H1 (cell line): ENCODE data around the gene PSMD5. TPM values are rescaled to one million over a fixed set of nuclear protein-coding genes. Genes with fewer than 3 reads are reported as not detected.

Experiments
- CBX5 ChIP-seq: fragments of 300-800, 300-1000 bp; sonication (generic); IDR thresholded peaks from 2 replicates; pipeline ENCODE4 v1.7.1; 2016; ENCODE audit warnings: antibody characterized with exemption, low read length, low read depth
- CHD7 ChIP-seq: fragments of 300-600 bp; sonication (generic); IDR thresholded peaks from 2 replicates; pipeline ENCODE4 v1.7.1; 2012; ENCODE audit warnings: low read length, moderate library complexity, mild to moderate bottlenecking, inconsistent platforms; ENCODE audit not compliant: insufficient replicate concordance
- E2F6 ChIP-seq: IDR thresholded peaks from 2 replicates; pipeline ENCODE4 v1.6.1; 2012; ENCODE audit warnings: inconsistent platforms
- JUN ChIP-seq: IDR thresholded peaks from 2 replicates; pipeline ENCODE4 v1.6.1; 2011; ENCODE audit warnings: low read depth, mild to moderate bottlenecking, improper control_type of control experiment, low read length
- MAFK ChIP-seq: IDR thresholded peaks from 2 replicates; pipeline ENCODE4 v1.6.1; 2012; ENCODE audit warnings: low read depth, mild to moderate bottlenecking, improper control_type of control experiment, low read length
- POLR2A ChIP-seq, 2 experiments: IDR thresholded peaks; 1 replicate in 1 of 2; 2 replicates in 1 of 2; pipeline ENCODE4 v1.6.1; 2011; ENCODE audit warnings: low read depth in 2 of 2, low read length in 2 of 2, mild to moderate bottlenecking in 2 of 2; ENCODE audit errors: control extremely low read depth in 1 of 2
- RBBP5 ChIP-seq: IDR thresholded peaks from 2 replicates; pipeline ENCODE4 v1.7.1; 2012; ENCODE audit warnings: low read depth, mild to moderate bottlenecking, inconsistent platforms, low read length, moderate library complexity, borderline replicate concordance
- SIRT6 ChIP-seq: IDR thresholded peaks from one replicate; pipeline ENCODE4 v1.7.1; 2012; ENCODE audit warnings: low read length, inconsistent platforms
- SRF ChIP-seq: IDR thresholded peaks from 2 replicates; pipeline ENCODE4 v1.6.1; 2011; ENCODE audit warnings: mild to moderate bottlenecking, low read depth, low read length, moderate library complexity
- TAF7 ChIP-seq: optimal IDR thresholded peaks from 2 replicates; pipeline ENCODE3; 2011; ENCODE audit warnings: low read depth, mild to moderate bottlenecking, inconsistent platforms, low read length, moderate library complexity, borderline replicate concordance
- ZNF274 ChIP-seq: IDR thresholded peaks from 2 replicates; pipeline ENCODE4 v1.7.0; 2012; ENCODE audit warnings: low read length, borderline replicate concordance; ENCODE audit errors: extremely low read depth
- polyA plus RNA-seq, 7 experiments: library from polyadenylated mRNA; depleted of rRNA in 3 of 7; stranded (reverse) in 5 of 7; unstranded in 2 of 7; fragments of >200 nt in 5 of 7; fragments of 200-250 nt in 2 of 7; gene quantifications; 1 replicate in 5 of 7; 2 replicates in 1 of 7; 4 replicates in 1 of 7; pipeline versions ENCODE4 v1.2.1 to v1.2.3, GENCODE V29; 2011 to 2013; ENCODE audit warnings: missing spikeins in 2 of 7, mixed read lengths in 2 of 7
- total RNA-seq: library from RNA; stranded (reverse); fragmentation: NEBNext Ultra II Directional; extraction: Animal tissue kit (Norgen Biotek cat#: 25700); gene quantifications from 2 replicates; pipeline ENCODE4 v1.2.1, GENCODE V29; 2021

PSMD5 gene
- total and polyA plus RNA-seq, 2 of the 8 experiments (the other 6 are each of a cell fraction or from before 2014, with no cell fraction given): 19.2 to 30.5 TPM

GRCh38 chr9:120846251-120846889, 3.6 kb upstream of the PSMD5 start (continued):
- no peak for TF ChIP-seq CHD7
- TF ChIP-seq E2F6: no peak
- no peak for TF ChIP-seq ZNF274
- no peak for TF ChIP-seq MAFK
- no peak for TF ChIP-seq TAF7
- TF ChIP-seq CBX5: no peak
- no peak for TF ChIP-seq SRF
- TF ChIP-seq SIRT6: no peak
- no peak for TF ChIP-seq POLR2A (IDR thresholded peaks at IDR 0.05; ENCODE audit: control extremely low read depth in 1 of 2, low read depth in 2 of 2, low read length in 2 of 2)
- no peak for TF ChIP-seq JUN
- no peak for TF ChIP-seq RBBP5
